ENCODE data around the gene GPR39.

GPR39 gene

DNA sequence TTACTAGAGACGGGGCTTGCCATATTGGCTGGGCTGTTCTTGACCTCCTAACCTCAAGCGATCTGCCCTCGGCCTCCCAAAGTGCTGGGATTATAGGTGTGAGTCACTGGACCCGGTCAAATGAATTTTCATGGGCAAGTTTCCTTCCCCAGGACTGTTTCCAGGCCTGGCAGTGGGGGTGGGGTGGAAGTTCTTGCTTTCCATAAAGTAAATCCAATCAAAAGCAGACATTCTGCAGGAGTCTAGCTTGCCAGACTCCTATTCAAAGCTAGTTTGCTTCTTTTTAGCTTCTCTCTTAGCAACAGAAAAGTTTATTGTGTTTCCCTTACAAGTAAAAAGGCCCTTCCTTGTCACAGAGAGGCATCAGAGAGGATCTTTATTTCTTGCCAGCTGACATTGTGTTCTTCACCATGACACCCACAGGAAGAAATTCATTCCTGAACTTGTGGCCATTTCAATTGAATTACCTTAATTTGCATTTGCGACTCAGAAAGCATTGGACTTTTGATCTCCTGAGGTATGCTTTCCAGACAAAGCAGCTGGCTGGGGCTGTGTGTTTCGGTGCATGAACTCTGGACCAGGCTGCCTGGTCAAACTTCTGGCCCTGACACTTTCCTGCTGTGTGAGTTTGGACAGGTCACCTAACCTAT lies 215.5 kb downstream of the GPR39 start:
- H3K4me1 ChIP-seq (ENCODE audit: insufficient read depth, low read length), result peaks cover 24% of the 10 kb centered on the region
- no peaks in the 10 kb centered on the region for H3K36me3 ChIP-seq (ENCODE audit: insufficient read depth, low read length)
- no peak overlapping the region for H3K27ac ChIP-seq (ENCODE audit: low read depth, low read length)
- H3K27me3 ChIP-seq (ENCODE audit: control insufficient read depth in 1 of 2, insufficient read depth in 2 of 2, low read length in 2 of 2), result no peaks in the 10 kb centered on the region
- no peak overlapping the region for H3K9ac ChIP-seq (ENCODE audit: low read length)
- no peaks in the 10 kb centered on the region for H3K9me3 ChIP-seq (ENCODE audit: low read length)
- no peak overlapping the region for H3K4me3 ChIP-seq (ENCODE audit: low read depth in 1 of 2, low read length in 2 of 2)

DNA sequence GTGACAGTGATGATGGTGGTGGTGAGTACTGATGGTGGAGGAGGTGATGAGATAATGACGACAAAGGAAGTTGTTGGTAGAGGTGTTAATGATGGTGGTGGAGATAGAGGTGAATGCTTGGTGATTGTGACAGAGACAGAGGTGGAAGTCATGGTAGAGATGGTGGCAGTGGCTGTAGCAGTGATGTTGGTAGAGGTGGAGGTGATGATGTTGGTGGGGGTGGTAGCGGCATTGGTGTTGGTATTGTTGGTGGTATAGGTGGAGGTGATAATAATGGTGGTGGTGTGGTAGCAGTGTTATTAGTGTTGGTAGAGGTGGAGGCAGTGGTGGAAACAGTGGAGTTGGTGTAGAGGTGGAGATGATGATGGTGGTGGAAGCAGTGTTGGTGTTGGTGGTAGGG lies 217.0 kb downstream of the GPR39 start:
- Histone ChIP-seq H3K4me3 (ENCODE audit: low read depth in 1 of 2, low read length in 2 of 2) (no peak overlapping the region), H3K36me3 (ENCODE audit: insufficient read depth, low read length) (no peaks in the 10 kb centered on the region), H3K9ac (ENCODE audit: low read length) (no peak overlapping the region), H3K4me1 (ENCODE audit: insufficient read depth, low read length) (peaks cover 24% of the 10 kb centered on the region), H3K9me3 (ENCODE audit: low read length) (no peaks in the 10 kb centered on the region), H3K27ac (ENCODE audit: low read depth, low read length) (no peak overlapping the region), H3K27me3 (ENCODE audit: control insufficient read depth in 1 of 2, insufficient read depth in 2 of 2, low read length in 2 of 2) (no peaks in the 10 kb centered on the region)

DNA sequence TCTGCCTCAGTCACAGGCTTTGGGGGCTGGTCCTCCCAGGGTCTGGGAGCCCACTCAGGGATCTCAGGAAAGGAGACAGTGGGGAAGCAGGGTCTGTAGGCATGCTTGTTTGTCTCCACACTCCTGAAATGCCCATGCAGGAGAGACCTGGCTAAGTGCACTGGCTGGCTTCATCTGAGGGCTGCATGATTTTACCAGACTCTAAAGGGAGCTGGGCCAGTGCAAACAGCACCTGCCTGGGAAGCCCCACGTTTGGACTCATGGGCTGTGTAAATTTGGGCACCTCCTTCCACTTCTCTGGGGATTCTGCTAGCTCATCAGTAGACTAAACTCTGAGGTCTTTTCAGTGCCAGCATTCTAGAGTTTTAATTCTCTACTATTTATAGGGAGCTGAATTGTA lies 219.7 kb downstream of the GPR39 start:
- H3K27ac ChIP-seq (ENCODE audit: low read depth, low read length), result no peak overlapping the region
- H3K9me3 ChIP-seq (ENCODE audit: low read length), result no peaks in the 10 kb centered on the region
- peaks cover 24% of the 10 kb centered on the region for H3K4me1 ChIP-seq (ENCODE audit: insufficient read depth, low read length)
- no peaks in the 10 kb centered on the region for H3K27me3 ChIP-seq (ENCODE audit: control insufficient read depth in 1 of 2, insufficient read depth in 2 of 2, low read length in 2 of 2)
- H3K36me3 ChIP-seq (ENCODE audit: insufficient read depth, low read length), result no peaks in the 10 kb centered on the region
- no peak overlapping the region for H3K9ac ChIP-seq (ENCODE audit: low read length)
- no peak overlapping the region for H3K4me3 ChIP-seq (ENCODE audit: low read depth in 1 of 2, low read length in 2 of 2)

DNA sequence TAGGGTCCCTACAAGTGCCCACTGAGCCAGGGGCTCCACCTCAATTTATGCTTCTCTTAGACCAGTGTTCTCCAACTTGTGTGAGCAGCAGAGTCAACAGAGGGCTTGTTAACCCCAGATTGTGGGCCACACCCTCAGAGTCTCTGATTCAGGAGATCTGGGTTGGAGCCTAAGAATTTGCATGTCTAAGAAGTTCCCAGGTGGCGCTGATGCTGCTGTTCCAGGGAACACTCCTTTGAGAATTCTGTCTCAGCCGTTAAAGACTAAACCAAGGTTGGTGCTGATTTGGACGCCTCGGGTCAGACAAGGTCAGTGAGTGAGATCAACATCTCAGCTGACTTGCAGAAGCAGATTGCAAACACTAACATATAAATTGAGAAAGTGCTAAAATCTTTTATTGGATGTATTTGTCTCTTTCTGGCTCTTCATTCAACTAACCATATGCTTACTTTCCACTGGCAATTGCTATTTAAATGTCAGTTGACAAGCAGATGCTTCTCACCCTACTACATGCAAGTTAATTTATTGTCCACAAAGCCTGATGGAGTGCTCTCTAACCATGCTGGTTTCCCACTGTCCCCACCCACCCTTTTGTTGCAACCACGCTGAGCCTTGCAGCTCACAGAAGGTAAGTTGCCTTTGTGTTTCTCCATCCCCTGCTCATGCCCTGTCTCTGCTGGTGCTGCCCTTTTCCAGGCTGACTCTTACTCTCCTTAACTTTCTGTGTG lies 221.9 kb downstream of the GPR39 start:
- no peaks in the 10 kb centered on the region for H3K9me3 ChIP-seq (ENCODE audit: low read length)

DNA sequence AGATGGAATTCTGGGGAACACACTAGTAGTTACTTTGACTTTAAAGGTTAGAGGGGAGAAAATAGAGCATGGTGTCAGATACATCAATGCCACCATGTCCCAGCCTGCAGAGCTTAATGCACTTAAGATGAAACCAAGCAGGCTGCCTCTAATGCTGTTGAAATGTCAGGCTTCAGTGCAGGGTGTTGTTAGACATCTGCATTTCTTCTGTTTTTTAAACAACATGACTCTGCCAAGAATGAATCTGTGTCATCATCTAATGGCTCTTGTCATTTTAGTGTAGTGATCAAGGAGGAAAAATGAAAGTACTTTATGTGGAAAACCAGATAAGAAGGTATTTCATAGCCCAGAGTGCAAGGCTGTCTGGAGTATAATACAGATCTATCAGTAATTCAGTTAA lies 223.5 kb downstream of the GPR39 start:
- H3K4me1 ChIP-seq (ENCODE audit: insufficient read depth, low read length), result peaks cover 9% of the 10 kb centered on the region
- H3K9ac ChIP-seq (ENCODE audit: low read length), result no peak overlapping the region
- no peaks in the 10 kb centered on the region for H3K36me3 ChIP-seq (ENCODE audit: insufficient read depth, low read length)
- no peak overlapping the region for H3K4me3 ChIP-seq (ENCODE audit: low read depth in 1 of 2, low read length in 2 of 2)
- no peak overlapping the region for H3K27ac ChIP-seq (ENCODE audit: low read depth, low read length)
- H3K27me3 ChIP-seq (ENCODE audit: control insufficient read depth in 1 of 2, insufficient read depth in 2 of 2, low read length in 2 of 2), result no peaks in the 10 kb centered on the region
- no peaks in the 10 kb centered on the region for H3K9me3 ChIP-seq (ENCODE audit: low read length)

More for the DNA sequence above, 221.9 kb downstream of the GPR39 start:
- Histone ChIP-seq H3K9ac (ENCODE audit: low read length) (no peak overlapping the region), H3K27ac (ENCODE audit: low read depth, low read length) (no peak overlapping the region), H3K36me3 (ENCODE audit: insufficient read depth, low read length) (no peaks in the 10 kb centered on the region), H3K4me3 (ENCODE audit: low read depth in 1 of 2, low read length in 2 of 2) (no peak overlapping the region), H3K27me3 (ENCODE audit: control insufficient read depth in 1 of 2, insufficient read depth in 2 of 2, low read length in 2 of 2) (no peaks in the 10 kb centered on the region), H3K4me1 (ENCODE audit: insufficient read depth, low read length) (peaks cover 9% of the 10 kb centered on the region)

DNA sequence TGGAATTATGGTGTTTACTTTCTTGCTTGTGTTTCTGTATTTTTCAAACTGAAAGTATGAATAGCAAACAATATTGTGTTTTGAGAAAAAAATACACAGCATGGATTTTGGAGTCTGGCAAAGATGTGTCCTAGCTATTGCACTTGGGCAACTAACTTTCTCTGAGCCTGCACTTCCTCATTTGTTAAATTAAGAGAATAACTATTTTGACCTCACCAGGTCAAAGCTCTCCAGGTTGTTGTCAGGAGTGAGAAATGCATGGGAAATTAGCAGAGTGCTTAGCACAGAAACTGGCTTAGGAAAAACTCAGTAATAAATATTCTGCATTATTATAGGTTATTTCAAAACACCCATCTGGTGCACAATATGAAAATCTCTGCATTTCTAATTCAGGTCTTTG lies 225.2 kb downstream of the GPR39 start:
- Histone ChIP-seq H3K4me3 (ENCODE audit: low read depth in 1 of 2, low read length in 2 of 2) (no peak overlapping the region), H3K27me3 (ENCODE audit: control insufficient read depth in 1 of 2, insufficient read depth in 2 of 2, low read length in 2 of 2) (no peaks in the 10 kb centered on the region), H3K9ac (ENCODE audit: low read length) (no peak overlapping the region), H3K36me3 (ENCODE audit: insufficient read depth, low read length) (no peaks in the 10 kb centered on the region), H3K27ac (ENCODE audit: low read depth, low read length) (no peak overlapping the region), H3K9me3 (ENCODE audit: low read length) (no peaks in the 10 kb centered on the region), H3K4me1 (ENCODE audit: insufficient read depth, low read length) (no peaks in the 10 kb centered on the region)

DNA sequence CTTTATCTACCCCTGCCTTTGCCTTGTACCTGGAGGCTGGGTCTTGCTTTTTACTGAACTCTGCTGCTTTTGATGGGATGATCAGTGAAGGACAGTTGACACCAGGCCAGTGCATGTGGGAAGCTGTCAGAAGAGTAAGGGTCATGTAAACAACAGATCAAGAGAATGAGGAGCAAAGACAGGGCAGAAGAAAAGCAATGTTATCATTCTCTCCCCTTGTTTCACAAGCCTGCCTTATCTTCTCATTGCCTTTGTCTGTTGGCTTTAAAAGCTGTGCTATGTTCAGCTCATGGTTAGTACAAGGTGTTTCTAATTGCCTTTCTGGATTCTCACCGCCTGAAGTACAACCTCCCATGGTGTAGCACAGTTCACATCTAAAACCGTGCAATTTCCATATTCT lies 225.8 kb downstream of the GPR39 start:
- H3K9ac ChIP-seq (ENCODE audit: low read length), result no peak overlapping the region
- no peaks in the 10 kb centered on the region for H3K27me3 ChIP-seq (ENCODE audit: control insufficient read depth in 1 of 2, insufficient read depth in 2 of 2, low read length in 2 of 2)
- H3K4me3 ChIP-seq (ENCODE audit: low read depth in 1 of 2, low read length in 2 of 2), result no peak overlapping the region
- no peak overlapping the region for H3K27ac ChIP-seq (ENCODE audit: low read depth, low read length)
- no peaks in the 10 kb centered on the region for H3K4me1 ChIP-seq (ENCODE audit: insufficient read depth, low read length)
- no peaks in the 10 kb centered on the region for H3K9me3 ChIP-seq (ENCODE audit: low read length)
- no peaks in the 10 kb centered on the region for H3K36me3 ChIP-seq (ENCODE audit: insufficient read depth, low read length)

DNA sequence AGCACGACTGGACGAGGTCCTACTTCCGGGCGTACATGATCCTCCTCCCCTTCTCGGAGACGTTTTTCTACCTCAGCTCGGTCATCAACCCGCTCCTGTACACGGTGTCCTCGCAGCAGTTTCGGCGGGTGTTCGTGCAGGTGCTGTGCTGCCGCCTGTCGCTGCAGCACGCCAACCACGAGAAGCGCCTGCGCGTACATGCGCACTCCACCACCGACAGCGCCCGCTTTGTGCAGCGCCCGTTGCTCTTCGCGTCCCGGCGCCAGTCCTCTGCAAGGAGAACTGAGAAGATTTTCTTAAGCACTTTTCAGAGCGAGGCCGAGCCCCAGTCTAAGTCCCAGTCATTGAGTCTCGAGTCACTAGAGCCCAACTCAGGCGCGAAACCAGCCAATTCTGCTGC lies 228.6 kb downstream of the GPR39 start:
- Histone ChIP-seq H3K27ac (ENCODE audit: low read depth, low read length) (no peak overlapping the region), H3K9me3 (ENCODE audit: low read length) (no peaks in the 10 kb centered on the region), H3K36me3 (ENCODE audit: insufficient read depth, low read length) (no peaks in the 10 kb centered on the region), H3K4me1 (ENCODE audit: insufficient read depth, low read length) (no peaks in the 10 kb centered on the region), H3K4me3 (ENCODE audit: low read depth in 1 of 2, low read length in 2 of 2) (no peak overlapping the region), H3K27me3 (ENCODE audit: control insufficient read depth in 1 of 2, insufficient read depth in 2 of 2, low read length in 2 of 2) (no peaks in the 10 kb centered on the region), H3K9ac (ENCODE audit: low read length) (no peak overlapping the region)

DNA sequence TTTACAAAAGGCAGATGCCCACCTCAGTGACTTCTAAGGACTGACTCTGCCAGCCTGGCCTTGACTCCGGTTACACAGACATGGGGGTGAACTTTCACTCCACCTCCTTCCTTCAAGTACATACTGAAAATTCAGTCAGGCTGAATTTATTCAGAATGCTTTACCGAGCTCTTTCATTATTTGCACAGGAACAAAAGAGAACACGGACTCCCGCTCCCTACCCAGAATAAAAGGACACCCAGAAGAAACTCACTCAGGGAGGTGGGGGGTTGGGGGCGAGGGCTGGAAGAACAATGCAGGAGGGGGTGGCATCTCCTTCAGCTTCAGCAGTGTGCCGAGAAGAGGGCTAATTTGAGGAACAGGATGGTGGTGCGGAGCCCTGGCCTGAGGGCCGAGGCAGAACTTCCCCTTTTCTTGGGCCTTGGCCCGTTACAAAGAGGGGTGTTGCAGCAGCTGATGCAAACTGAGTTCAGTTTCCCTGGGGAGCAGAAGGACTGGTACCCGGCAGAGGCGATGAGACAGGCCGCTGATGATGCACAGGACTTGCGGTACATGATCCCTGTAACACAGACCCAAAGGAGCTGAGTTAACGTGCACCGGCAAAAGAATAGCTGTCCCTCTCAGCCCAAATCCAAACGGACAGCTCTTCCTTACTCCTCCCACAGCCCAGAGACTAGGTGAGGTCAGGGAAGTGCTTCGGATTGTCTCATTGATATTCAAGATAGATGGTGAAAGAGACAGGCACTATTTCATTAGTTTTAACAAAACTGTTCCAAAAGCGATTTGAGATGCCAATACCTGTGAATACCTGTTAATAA lies 229.3 kb downstream of the GPR39 start:
- no peaks in the 10 kb centered on the region for H3K4me1 ChIP-seq (ENCODE audit: insufficient read depth, low read length)
- no peaks in the 10 kb centered on the region for H3K9me3 ChIP-seq (ENCODE audit: low read length)
- H3K36me3 ChIP-seq (ENCODE audit: insufficient read depth, low read length), result no peaks in the 10 kb centered on the region
- H3K9ac ChIP-seq (ENCODE audit: low read length), result no peak overlapping the region
- H3K4me3 ChIP-seq (ENCODE audit: low read depth in 1 of 2, low read length in 2 of 2), result no peak overlapping the region
- no peak overlapping the region for H3K27ac ChIP-seq (ENCODE audit: low read depth, low read length)
- H3K27me3 ChIP-seq (ENCODE audit: control insufficient read depth in 1 of 2, insufficient read depth in 2 of 2, low read length in 2 of 2), result no peaks in the 10 kb centered on the region

DNA sequence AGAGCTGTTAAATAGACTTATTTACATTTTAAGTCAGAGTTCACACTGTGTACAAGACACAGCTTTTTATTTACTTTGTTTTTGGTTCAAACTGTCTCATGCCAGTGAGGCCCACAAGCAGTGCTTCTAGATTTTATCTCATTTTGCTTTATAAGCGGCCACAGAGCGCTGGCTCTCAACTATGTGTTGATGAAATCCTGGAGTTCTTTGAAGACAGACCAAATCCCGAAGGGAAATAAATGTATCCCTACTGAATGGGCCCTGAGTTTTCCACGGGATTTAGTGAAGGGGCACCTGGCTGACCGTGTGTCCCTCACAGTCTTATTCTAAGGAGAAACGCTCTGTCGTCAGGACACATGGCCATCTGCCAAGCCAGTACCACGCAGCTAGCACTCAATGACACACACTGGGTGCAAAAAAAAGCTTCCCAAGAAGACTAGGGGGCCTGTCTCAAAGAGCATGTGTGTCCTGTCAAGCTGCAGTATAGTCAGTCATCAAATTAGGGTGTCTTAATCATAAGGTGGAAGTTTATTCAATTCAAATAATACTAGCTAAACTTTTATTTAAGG lies 230.0 kb downstream of the GPR39 start:
- no peak overlapping the region for H3K4me3 ChIP-seq (ENCODE audit: low read depth in 1 of 2, low read length in 2 of 2)
- no peaks in the 10 kb centered on the region for H3K4me1 ChIP-seq (ENCODE audit: insufficient read depth, low read length)
- no peak overlapping the region for H3K9ac ChIP-seq (ENCODE audit: low read length)
- H3K27me3 ChIP-seq (ENCODE audit: control insufficient read depth in 1 of 2, insufficient read depth in 2 of 2, low read length in 2 of 2), result no peaks in the 10 kb centered on the region
- H3K9me3 ChIP-seq (ENCODE audit: low read length), result no peaks in the 10 kb centered on the region
- H3K36me3 ChIP-seq (ENCODE audit: insufficient read depth, low read length), result no peaks in the 10 kb centered on the region
- no peak overlapping the region for H3K27ac ChIP-seq (ENCODE audit: low read depth, low read length)

All from muscle layer of colon (tissue), 2 donors.